Measurements from ENCODE around the gene CYP3A5. TPM values are rescaled to one million over a fixed set of nuclear protein-coding genes. Genes with fewer than 3 reads are reported as not detected.

Gene CYP3A5
- total RNA-seq, 4 donors from 2014 or later: 36.9 to 195 (median 79.4) TPM

- WGBS, 2 donors: 43 to 52% methylated on average over 9 of the region's 9 CpGs
- intact Hi-C loops (cut with DNase I; ENCODE audit: low total_unique reads): no loop called here
- no peak for TF ChIP-seq POLR2A (IDR thresholded peaks at IDR 0.05)
- TF ChIP-seq CTCF (IDR thresholded peaks at IDR 0.05): no peak
- peak in 1 of 2 donors; percentile 58 for DNase-seq (ENCODE audit: low spot score in 2 of 2)
- no peak overlapping the region for H3K4me3 ChIP-seq (ENCODE audit: low read depth, poor library complexity, severe bottlenecking)
These were observed 48.3 kb downstream of the CYP3A5 start for GRCh38 chr7:99631295-99632109.

- no peak overlapping the region for H3K4me3 ChIP-seq (ENCODE audit: low read depth, poor library complexity, severe bottlenecking)
- no peak for TF ChIP-seq CTCF (IDR thresholded peaks at IDR 0.05)
- no peak for TF ChIP-seq POLR2A (IDR thresholded peaks at IDR 0.05)
- peak in 1 of 2 donors; percentile 75 for DNase-seq (ENCODE audit: low spot score in 2 of 2)
- intact Hi-C loops (cut with DNase I; ENCODE audit: low total_unique reads): no loop called here
- WGBS, 2 donors: 68 to 69% methylated on average over 19 to 20 of the region's 20 CpGs
These were observed 50.2 kb downstream of the CYP3A5 start for GRCh38 chr7:99629643-99630042.

- H3K4me3 ChIP-seq (ENCODE audit: low read depth, poor library complexity, severe bottlenecking): no peak overlapping the region
- peak in 1 of 2 donors; percentile 65 for DNase-seq (ENCODE audit: low spot score in 2 of 2)
- intact Hi-C loops (cut with DNase I; ENCODE audit: low total_unique reads): no loop called here
- TF ChIP-seq CTCF (IDR thresholded peaks at IDR 0.05) (no peak), POLR2A (IDR thresholded peaks at IDR 0.05) (no peak)
- WGBS, 2 donors: 78 to 84% methylated on average over 14 of the region's 14 CpGs
These were observed 51.0 kb downstream of the CYP3A5 start for GRCh38 chr7:99628471-99629465.

- TF ChIP-seq CTCF (IDR thresholded peaks at IDR 0.05): no peak
- TF ChIP-seq POLR2A (IDR thresholded peaks at IDR 0.05): no peak
- intact Hi-C loops (cut with DNase I; ENCODE audit: low total_unique reads): no loop called here
- DNase-seq (ENCODE audit: low spot score in 2 of 2): no peak
- 95 to 97% methylated on average over 11 of the region's 11 CpGs for WGBS, 2 donors
- no peak overlapping the region for H3K4me3 ChIP-seq (ENCODE audit: low read depth, poor library complexity, severe bottlenecking)
These were observed 52.3 kb downstream of the CYP3A5 start for GRCh38 chr7:99627513-99627912.

- no peak overlapping the region for H3K4me3 ChIP-seq (ENCODE audit: low read depth, poor library complexity, severe bottlenecking)
These were observed 53.1 kb downstream of the CYP3A5 start for GRCh38 chr7:99626661-99627060.

More at GRCh38 chr7:99626661-99627060, 53.1 kb downstream of the CYP3A5 start:
- intact Hi-C loops (cut with DNase I; ENCODE audit: low total_unique reads): no loop called here
- no peak for DNase-seq (ENCODE audit: low spot score in 2 of 2)
- 75 to 89% methylated on average over 1 of the region's 1 CpG for WGBS, 2 donors
- TF ChIP-seq CTCF (IDR thresholded peaks at IDR 0.05): no peak
- TF ChIP-seq POLR2A (IDR thresholded peaks at IDR 0.05): no peak
